CD14-positive monocyte (primary cell): ENCODE results near the gene FBXO34. TPM values are rescaled to one million over a fixed set of nuclear protein-coding genes. Genes with fewer than 3 reads are reported as not detected.

ENCODE experiments used
- DNase-seq, 3 donors: peaks; one replicate each; pipeline ENCODE4 v3.0.0-alpha.2; 2011 to 2022
- H2AFZ ChIP-seq: 2 replicates; pipeline ENCODE4 v1.6.0; 2012; ENCODE audit warnings: mild to moderate bottlenecking, low read depth, low read length, inconsistent platforms; ENCODE audit not compliant: insufficient read depth, poor library complexity, severe bottlenecking
- H3K27ac ChIP-seq, 2 donors: 1 replicate in 1 of 2; 2 replicates in 1 of 2; pipeline ENCODE4 v1.5.1; 2012 to 2013; ENCODE audit warnings: low read length in 2 of 2, control low read depth in 1 of 2, inconsistent platforms in 1 of 2, low read depth in 1 of 2, mild to moderate bottlenecking in 1 of 2
- H3K27me3 ChIP-seq, 2 donors: one replicate each; pipeline versions ENCODE4 v1.6.0 to v1.6.1; 2011 to 2013; ENCODE audit warnings: low read length in 2 of 2; ENCODE audit not compliant: control insufficient read depth in 2 of 2, insufficient read depth in 2 of 2
- H3K36me3 ChIP-seq, 2 donors: replicated peaks in 1 of 2; 1 replicate in 1 of 2; 2 replicates in 1 of 2; pipeline versions ENCODE4 v1.5.1 to v1.6.1; 2012 to 2013; ENCODE audit warnings: low read length in 2 of 2, control low read depth in 1 of 2, inconsistent platforms in 1 of 2, mild to moderate bottlenecking in 1 of 2; ENCODE audit not compliant: insufficient read depth in 2 of 2, control insufficient read depth in 1 of 2
- H3K4me1 ChIP-seq, 2 donors: 1 replicate in 1 of 2; 2 replicates in 1 of 2; pipeline versions ENCODE4 v1.5.1 to v1.6.1; 2012 to 2013; ENCODE audit warnings: low read length in 2 of 2, control low read depth in 1 of 2, inconsistent platforms in 1 of 2, mild to moderate bottlenecking in 1 of 2, moderate library complexity in 1 of 2; ENCODE audit not compliant: insufficient read depth in 2 of 2, control insufficient read depth in 1 of 2
- H3K4me2 ChIP-seq: replicated peaks from 2 replicates; pipeline ENCODE3; 2012; ENCODE audit warnings: low read length, moderate library complexity, mild to moderate bottlenecking; ENCODE audit not compliant: poor library complexity, severe bottlenecking; ENCODE audit errors: extremely low read depth
- H3K4me3 ChIP-seq, 3 experiments: fragments of 200-600 bp in 1 of 3; sonication (generic) in 1 of 3; replicated peaks in 1 of 3; 1 replicate in 2 of 3; 2 replicates in 1 of 3; pipeline ENCODE4 v1.5.1; 2011 to 2013; ENCODE audit warnings: low read length in 3 of 3, mild to moderate bottlenecking in 3 of 3, control low read depth in 2 of 3, low read depth in 2 of 3, inconsistent platforms in 1 of 3, moderate library complexity in 1 of 3
- H3K79me2 ChIP-seq: 2 replicates; pipeline ENCODE4 v1.6.0; 2012; ENCODE audit warnings: mild to moderate bottlenecking, control low read depth, inconsistent platforms, low read length, moderate library complexity; ENCODE audit not compliant: insufficient read depth
- H3K9ac ChIP-seq: 2 replicates; pipeline ENCODE4 v1.6.0; 2017; ENCODE audit warnings: low read length, mild to moderate bottlenecking; ENCODE audit not compliant: insufficient read depth, poor library complexity, severe bottlenecking
- H3K9me3 ChIP-seq, 2 donors: replicated peaks in 1 of 2; 1 replicate in 1 of 2; 2 replicates in 1 of 2; pipeline versions ENCODE4 v1.5.1 to v1.6.1; 2012 to 2013; ENCODE audit warnings: low read length in 2 of 2, control low read depth in 1 of 2; ENCODE audit not compliant: control insufficient read depth in 1 of 2, insufficient read depth in 1 of 2
- H4K20me1 ChIP-seq: 2 replicates; pipeline ENCODE4 v1.6.0; 2012; ENCODE audit warnings: mild to moderate bottlenecking, low read length, control low read depth, moderate library complexity; ENCODE audit not compliant: insufficient read depth
- H3K27ac Mint-ChIP-seq, 7 donors: one replicate each; pipeline ENCODE4 v1.8.0; 2020; ENCODE audit warnings: mild to moderate bottlenecking in 7 of 7, mixed read lengths in 7 of 7, moderate library complexity in 6 of 7, inconsistent platforms in 2 of 7
- H3K27me3 Mint-ChIP-seq, 3 donors: one replicate each; pipeline ENCODE4 v1.8.0; 2021 to 2022; ENCODE audit warnings: low read depth in 3 of 3, mild to moderate bottlenecking in 3 of 3, mixed read lengths in 3 of 3, moderate library complexity in 3 of 3, inconsistent platforms in 1 of 3
- H3K36me3 Mint-ChIP-seq, 2 donors: one replicate each; pipeline ENCODE4 v1.8.0; 2020; ENCODE audit warnings: mixed read lengths in 2 of 2, inconsistent platforms in 1 of 2, mild to moderate bottlenecking in 1 of 2
- H3K4me1 Mint-ChIP-seq: one replicate; pipeline ENCODE4 v1.8.0; 2020; ENCODE audit warnings: mild to moderate bottlenecking, mixed read lengths
- H3K4me3 Mint-ChIP-seq, 2 donors: one replicate each; pipeline ENCODE4 v1.8.0; 2020; ENCODE audit warnings: mild to moderate bottlenecking in 2 of 2, mixed read lengths in 2 of 2, moderate library complexity in 1 of 2
- H3K9me3 Mint-ChIP-seq, 7 donors: one replicate each; pipeline ENCODE4 v1.8.0; 2020 to 2022; ENCODE audit warnings: mixed read lengths in 7 of 7, mild to moderate bottlenecking in 6 of 7, moderate library complexity in 6 of 7, inconsistent platforms in 2 of 7
- CTCF ChIP-seq: fragments of 200-600 bp; IDR thresholded peaks from one replicate; pipeline ENCODE4 v1.8.0; 2022; ENCODE audit warnings: antibody characterized with exemption, mild to moderate bottlenecking
- WGBS: methylation state at CpG from one replicate; pipeline ENCODE4 v1.1.5; 2013; ENCODE audit warnings: missing lambda C conversion rate; ENCODE audit not compliant: insufficient coverage; 5-methylcytosine and 5-hydroxymethylcytosine counted together
- intact Hi-C, 2 donors: fragments of 100-400 bp; cut with micrococcal nuclease; formaldehyde crosslinking; loops; one replicate each; pipeline versions ENCODE4 v1.15.0 to v1.15.1; 2023
- polyA plus RNA-seq, 3 donors: library from polyadenylated mRNA; depleted of rRNA in 1 of 3; unstranded in 2 of 3; stranded (reverse) in 1 of 3; fragments of 300-500 nt in 2 of 3; fragments of >200 nt in 1 of 3; fragmentation: Illumina TruSeq in 2 of 3; gene quantifications; 1 replicate in 2 of 3; 2 replicates in 1 of 3; pipeline ENCODE4 v1.2.3, GENCODE V29; 2012 to 2021

The FBXO34 gene
- polyA plus RNA-seq, 3 donors = 10.3 to 18.1 (median 17.3) TPM

GRCh38 chr14:55388160-55388559 is 116.9 kb downstream of the FBXO34 start:
- no peaks in the 10 kb centered on the region for H4K20me1 ChIP-seq
- Mint-ChIP-seq H3K9me3 (peaks cover 0 to 4% (median 0%) of the 10 kb centered on the region in 7 donors), H3K4me1 (no peaks in the 10 kb centered on the region), H3K27me3 (peaks cover 0 to 2% (median 0%) of the 10 kb centered on the region in 3 donors), H3K27ac (no peak overlapping the region), H3K4me3 (no peak overlapping the region), H3K36me3 (peaks cover 65 to 87% of the 10 kb centered on the region in 2 donors)
- no peaks in the 10 kb centered on the region for H3K27me3 ChIP-seq
- H3K9ac ChIP-seq = no peak overlapping the region
- no peaks in the 10 kb centered on the region for H3K9me3 ChIP-seq
- H3K27ac ChIP-seq = no peak overlapping the region
- no peak overlapping the region for H3K4me2 ChIP-seq
- no peak overlapping the region for H2AFZ ChIP-seq
- TF ChIP-seq CTCF = no peak
- no peaks in the 10 kb centered on the region for H3K4me1 ChIP-seq
- intact Hi-C loops = no loop called here
- DNase-seq = no peak
- H3K36me3 ChIP-seq = peaks cover 34 to 76% of the 10 kb centered on the region in 2 donors
- no peak overlapping the region for H3K4me3 ChIP-seq
- H3K79me2 ChIP-seq = no peaks in the 10 kb centered on the region

GRCh38 chr14:55389330-55389729 is 118.1 kb downstream of the FBXO34 start:
- TF ChIP-seq CTCF = no peak
- Mint-ChIP-seq H3K27ac (no peak overlapping the region), H3K27me3 (peaks cover 0 to 2% (median 0%) of the 10 kb centered on the region in 3 donors), H3K9me3 (peaks cover 0 to 4% (median 0%) of the 10 kb centered on the region in 7 donors), H3K4me3 (no peak overlapping the region), H3K4me1 (no peaks in the 10 kb centered on the region), H3K36me3 (peaks cover 59 to 79% of the 10 kb centered on the region in 2 donors)
- no peaks in the 10 kb centered on the region for H3K9me3 ChIP-seq
- H4K20me1 ChIP-seq = no peaks in the 10 kb centered on the region
- no CpG with 5 or more reads among the region's 4 CpGs for WGBS
- no peak overlapping the region for H3K9ac ChIP-seq
- H3K36me3 ChIP-seq = peaks cover 32 to 73% of the 10 kb centered on the region in 2 donors
- H3K27ac ChIP-seq = no peak overlapping the region
- no peak overlapping the region for H3K4me3 ChIP-seq
- H3K79me2 ChIP-seq = no peaks in the 10 kb centered on the region
- H3K4me2 ChIP-seq = no peak overlapping the region
- intact Hi-C loops = no loop called here
- DNase-seq = no peak
- no peaks in the 10 kb centered on the region for H3K4me1 ChIP-seq
- no peaks in the 10 kb centered on the region for H3K27me3 ChIP-seq
- H2AFZ ChIP-seq = no peak overlapping the region
